Transverse colon (tissue), 4 donors: ENCODE measurements around the gene UQCRH. TPM values are rescaled to one million over a fixed set of nuclear protein-coding genes. Genes with fewer than 3 reads are reported as not detected.

Source experiments
- DNase-seq: peaks from one replicate; pipeline ENCODE4 v3.0.0-alpha.2; 2019
- H3K27ac ChIP-seq, 4 donors: fragments of 200-600 bp; sonication (generic); 2 replicates each; pipeline ENCODE4 v1.5.1; 2016 to 2018; ENCODE audit warnings: inconsistent platforms in 4 of 4
- H3K27me3 ChIP-seq: fragments of 200-600 bp; sonication (generic); 2 replicates; pipeline ENCODE4 v1.5.1; 2017; ENCODE audit warnings: inconsistent platforms
- H3K36me3 ChIP-seq, 4 donors: fragments of 200-600 bp; sonication (generic); 2 replicates each; pipeline ENCODE4 v1.5.1; 2017 to 2019; ENCODE audit warnings: inconsistent platforms in 4 of 4
- H3K4me1 ChIP-seq, 4 donors: fragments of 200-600 bp; sonication (generic); 2 replicates each; pipeline ENCODE4 v1.5.1; 2017 to 2020; ENCODE audit warnings: inconsistent platforms in 4 of 4
- H3K4me3 ChIP-seq, 4 donors: fragments of 200-600 bp; sonication (generic); 1 replicate in 1 of 4; 2 replicates in 3 of 4; pipeline versions ENCODE4 v1.5.1 to v1.6.1; 2017 to 2019; ENCODE audit warnings: inconsistent platforms in 4 of 4
- H3K9me3 ChIP-seq, 2 donors: fragments of 200-600 bp; sonication (generic); 2 replicates each; pipeline ENCODE4 v1.5.1; 2017 to 2019; ENCODE audit warnings: inconsistent platforms in 2 of 2
- EP300 ChIP-seq: sonication (generic); formaldehyde crosslinking; IDR thresholded peaks from one replicate; pipeline ENCODE4 v1.6.1; 2017; ENCODE audit warnings: antibody characterized with exemption, low read depth
- POLR2A ChIP-seq: fragments of 450-650 bp; IDR thresholded peaks from one replicate; pipeline ENCODE4 v1.6.1; 2016; ENCODE audit warnings: antibody characterized with exemption, mild to moderate bottlenecking, moderate library complexity
- POLR2AphosphoS5 ChIP-seq, 3 donors: sonication (generic); formaldehyde crosslinking; IDR thresholded peaks; one replicate each; pipeline ENCODE4 v1.6.1; 2016; ENCODE audit warnings: antibody characterized with exemption in 3 of 3
- WGBS, 2 donors: methylation state at CpG; one replicate each; pipeline ENCODE4 v1.1.5; 2018; ENCODE audit warnings: low coverage in 1 of 2; 5-methylcytosine and 5-hydroxymethylcytosine counted together
- in situ Hi-C, 4 donors: fragments of 200-750 bp; cut with MboI; loops; one replicate each; pipeline versions ENCODE4 v1.15.0 to v1.15.1; 2017; ENCODE audit warnings: low sequenced_read_pairs in 3 of 4, low pct_ligation_motif_present in 1 of 4, low pct_unique_long_range_greater_than_20kb in 1 of 4
- intact Hi-C: fragments of 100-400 bp; cut with DNase I; formaldehyde crosslinking; loops from one replicate; pipeline ENCODE4 v1.15.1; 2023; ENCODE audit warnings: low total_unique reads
- total RNA-seq, 4 donors: library from RNA; depleted of rRNA; stranded (reverse); fragments of >200 nt; gene quantifications; one replicate each; pipeline ENCODE4 v1.1.0, GENCODE V29; 2016
- TF ChIP-seq, protein P1 (sequence below), 5 experiments: fragments of 200-600 bp in 3 of 5; fragments of 450-650 bp in 2 of 5; sonication (generic) in 3 of 5; IDR thresholded peaks; 1 replicate in 2 of 5; 2 replicates in 3 of 5; pipeline ENCODE4 v1.5.1; 2016 to 2017; ENCODE audit warnings: antibody characterized with exemption in 5 of 5, inconsistent platforms in 3 of 5, mild to moderate bottlenecking in 2 of 5, moderate library complexity in 1 of 5

UQCRH gene
- total RNA-seq, 4 donors from 2014 or later, result 108 to 575 (median 330) TPM

GRCh38 chr1:46341222-46342083 is 38.0 kb downstream of the UQCRH start:
- DNase-seq, result no peak
- in situ Hi-C loops, result no loop called here
- H3K36me3 ChIP-seq, result peaks cover 0 to 7% (median under 1%) of the 10 kb centered on the region in 4 donors
- peak overlapping the region; percentile 6 to 78 (median 60) for H3K4me3 ChIP-seq
- WGBS, 2 donors, result 64 to 66% methylated on average over 24 to 29 of the region's 31 CpGs
- no peaks in the 10 kb centered on the region for H3K9me3 ChIP-seq
- H3K4me1 ChIP-seq, result peaks cover 5 to 18% (median 13%) of the 10 kb centered on the region in 4 donors
- TF ChIP-seq EP300 (no peak), POLR2A (no peak), POLR2AphosphoS5 (IDR thresholded peaks at IDR 0.05) (no peak)
- TF ChIP-seq, protein P1, sequence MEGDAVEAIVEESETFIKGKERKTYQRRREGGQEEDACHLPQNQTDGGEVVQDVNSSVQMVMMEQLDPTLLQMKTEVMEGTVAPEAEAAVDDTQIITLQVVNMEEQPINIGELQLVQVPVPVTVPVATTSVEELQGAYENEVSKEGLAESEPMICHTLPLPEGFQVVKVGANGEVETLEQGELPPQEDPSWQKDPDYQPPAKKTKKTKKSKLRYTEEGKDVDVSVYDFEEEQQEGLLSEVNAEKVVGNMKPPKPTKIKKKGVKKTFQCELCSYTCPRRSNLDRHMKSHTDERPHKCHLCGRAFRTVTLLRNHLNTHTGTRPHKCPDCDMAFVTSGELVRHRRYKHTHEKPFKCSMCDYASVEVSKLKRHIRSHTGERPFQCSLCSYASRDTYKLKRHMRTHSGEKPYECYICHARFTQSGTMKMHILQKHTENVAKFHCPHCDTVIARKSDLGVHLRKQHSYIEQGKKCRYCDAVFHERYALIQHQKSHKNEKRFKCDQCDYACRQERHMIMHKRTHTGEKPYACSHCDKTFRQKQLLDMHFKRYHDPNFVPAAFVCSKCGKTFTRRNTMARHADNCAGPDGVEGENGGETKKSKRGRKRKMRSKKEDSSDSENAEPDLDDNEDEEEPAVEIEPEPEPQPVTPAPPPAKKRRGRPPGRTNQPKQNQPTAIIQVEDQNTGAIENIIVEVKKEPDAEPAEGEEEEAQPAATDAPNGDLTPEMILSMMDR (IDR thresholded peaks at IDR 0.05), result no peak
- peak overlapping the region; percentile 92 to 99 (median 98) for H3K27ac ChIP-seq
- H3K27me3 ChIP-seq, result no peaks in the 10 kb centered on the region
- intact Hi-C loops, result no loop called here

GRCh38 chr1:46342084-46342656 is 38.7 kb downstream of the UQCRH start:
- Histone ChIP-seq H3K4me1 (peaks cover 5 to 18% (median 13%) of the 10 kb centered on the region in 4 donors), H3K27ac (peak overlapping the region; percentile 92 to 99 (median 98)), H3K4me3 (no peak overlapping the region), H3K9me3 (no peaks in the 10 kb centered on the region), H3K27me3 (no peaks in the 10 kb centered on the region), H3K36me3 (peaks cover 0 to 12% (median 4%) of the 10 kb centered on the region in 4 donors)
- intact Hi-C loops, result no loop called here
- in situ Hi-C loops, result no loop called here
- 96 to 100% methylated on average over 3 to 6 of the region's 6 CpGs for WGBS, 2 donors
- no peak for DNase-seq
- TF ChIP-seq POLR2A, result no peak
- TF ChIP-seq EP300, result no peak
- TF ChIP-seq, protein P1 (IDR thresholded peaks at IDR 0.05), result peak in 1 of 5 experiments; percentile 12
- no peak for TF ChIP-seq POLR2AphosphoS5 (IDR thresholded peaks at IDR 0.05)

DNA sequence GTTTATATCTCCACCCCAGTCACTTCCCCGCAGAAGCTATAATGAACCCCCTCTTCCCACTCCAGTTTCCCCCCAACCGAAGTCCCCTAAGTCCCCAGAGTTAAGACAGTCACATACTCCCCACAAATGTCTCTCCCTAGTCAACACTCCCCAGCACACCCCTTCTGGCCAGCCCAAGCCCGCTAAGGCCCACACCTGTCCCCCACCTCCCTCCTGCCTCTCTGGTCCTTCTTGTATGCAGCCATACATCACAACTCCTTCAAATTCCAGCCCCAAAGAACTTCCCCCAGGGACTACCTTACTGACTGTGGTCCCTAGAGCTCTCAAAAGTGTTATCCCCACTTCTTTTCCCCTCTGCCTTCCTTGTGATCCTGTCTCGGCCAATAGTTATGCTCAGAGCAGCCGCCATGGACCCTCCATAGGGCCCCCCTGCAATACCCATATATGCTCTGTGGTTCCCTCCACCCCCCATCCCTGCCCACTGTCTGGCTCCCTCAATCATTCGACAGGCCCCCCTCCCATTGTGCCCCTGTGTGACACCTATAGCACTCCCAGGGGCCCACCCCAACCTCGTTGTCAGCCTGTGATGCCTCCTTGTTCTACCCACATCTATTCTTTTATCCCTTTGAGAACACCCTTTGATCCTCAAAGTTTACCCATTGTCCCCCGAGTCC is 39.3 kb downstream of the UQCRH start:
- no peak for TF ChIP-seq EP300
- no peak for TF ChIP-seq POLR2A
- no peak for TF ChIP-seq POLR2AphosphoS5 (IDR thresholded peaks at IDR 0.05)
- TF ChIP-seq, protein P1 (IDR thresholded peaks at IDR 0.05), result no peak
- no peaks in the 10 kb centered on the region for H3K9me3 ChIP-seq
- intact Hi-C loops (no loop called here), in situ Hi-C loops (no loop called here)
- H3K27me3 ChIP-seq, result no peaks in the 10 kb centered on the region
- H3K27ac ChIP-seq, result peak overlapping the region in 2 of 4 donors; percentile 98 to 99
- peaks cover 0 to 13% (median 6%) of the 10 kb centered on the region in 4 donors for H3K36me3 ChIP-seq
- no peak overlapping the region for H3K4me3 ChIP-seq
- 90 to 98% methylated on average over 5 to 8 of the region's 8 CpGs for WGBS, 2 donors
- peaks cover 5 to 23% (median 13%) of the 10 kb centered on the region in 4 donors for H3K4me1 ChIP-seq
- DNase-seq, result no peak

- WGBS, 2 donors, result 90 to 92% methylated on average over 3 to 4 of the region's 4 CpGs
- Histone ChIP-seq H3K27ac (no peak overlapping the region), H3K9me3 (no peaks in the 10 kb centered on the region), H3K36me3 (peaks cover 0 to 13% (median 6%) of the 10 kb centered on the region in 4 donors), H3K4me3 (no peak overlapping the region), H3K27me3 (no peaks in the 10 kb centered on the region), H3K4me1 (peaks cover 5 to 24% (median 13%) of the 10 kb centered on the region in 4 donors)
- no peak for TF ChIP-seq POLR2AphosphoS5 (IDR thresholded peaks at IDR 0.05)
- TF ChIP-seq EP300, result no peak
- no peak for TF ChIP-seq POLR2A
- TF ChIP-seq, protein P1 (IDR thresholded peaks at IDR 0.05), result no peak
- intact Hi-C loops, result no loop called here
- in situ Hi-C loops, result no loop called here
- DNase-seq, result no peak
Observed at GRCh38 chr1:46343351-46343695, 39.8 kb downstream of the UQCRH start.
